ENCODE data around the gene BSPRY. TPM values are rescaled to one million over a fixed set of nuclear protein-coding genes. Genes with fewer than 3 reads are reported as not detected.

The BSPRY gene
- total and polyA plus RNA-seq, 2 of the 13 experiments (the other 11 are each of a cell fraction or from before 2014, with no cell fraction given), result 0.09 to 0.26 TPM

DNA sequence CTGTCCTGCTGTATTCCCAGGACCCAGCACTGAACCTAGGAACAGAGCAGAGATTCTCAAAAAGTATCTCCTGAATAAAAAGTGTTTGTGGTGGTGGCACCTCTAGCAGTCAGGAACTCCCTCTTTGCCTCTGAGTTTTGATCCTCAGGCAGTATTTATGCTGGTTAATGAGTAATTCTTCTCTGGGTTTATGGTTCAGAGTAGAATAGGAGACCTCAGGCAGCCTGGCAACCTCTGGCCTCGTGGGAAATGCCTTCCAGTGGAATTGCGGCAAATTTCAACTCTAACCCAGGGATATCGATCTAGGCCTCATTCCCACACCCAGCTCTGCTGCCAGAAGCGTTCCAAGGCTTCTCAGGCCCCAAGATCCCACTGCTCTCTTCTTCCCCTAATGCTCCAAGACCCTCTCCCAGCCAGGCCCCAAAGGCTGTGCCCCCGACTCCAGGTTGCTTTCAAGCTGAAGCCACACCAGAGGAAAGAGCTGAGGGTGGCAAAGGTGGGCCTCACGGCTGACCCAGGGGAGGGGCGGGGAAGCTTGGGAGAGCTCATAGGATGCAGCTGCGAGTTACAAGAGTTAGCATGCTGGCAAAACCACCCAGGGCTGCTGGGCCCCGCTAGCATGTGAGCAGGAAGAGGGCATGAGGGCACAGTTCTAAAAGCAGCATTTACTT, 38.4 kb downstream of the BSPRY start (continued):
- TF ChIP-seq FOSL1 (CRISPR knock-in tag; IDR thresholded peaks at IDR 0.05; ENCODE audit: borderline replicate concordance) (no peak), SRF (IDR thresholded peaks at IDR 0.05; ENCODE audit: low read depth, low read length) (no peak), ZNF224 (CRISPR knock-in tag; IDR thresholded peaks at IDR 0.05) (peak; percentile 78), MYPOP (CRISPR knock-in tag; IDR thresholded peaks at IDR 0.05) (peak; percentile 54; the same call in 1 of the 2 replicates), HNRNPL (IDR thresholded peaks at IDR 0.05; ENCODE audit: low read depth, low read length) (peak; percentile 89), MXD1 (CRISPR knock-in tag; IDR thresholded peaks at IDR 0.05) (no peak), ZNF451 (CRISPR knock-in tag; IDR thresholded peaks at IDR 0.05) (0 out of 2 replicates have a peak, but pooled peaks have one; percentile 25), FOXJ3 (CRISPR knock-in tag; IDR thresholded peaks at IDR 0.05; ENCODE audit: borderline replicate concordance) (peak; percentile 58; the same call in 1 of the 2 replicates), ZNF530 (CRISPR knock-in tag; IDR thresholded peaks at IDR 0.05; ENCODE audit: low read depth) (no peak), NKX3-1 (CRISPR knock-in tag; IDR thresholded peaks at IDR 0.05) (0 out of 2 replicates have a peak, but pooled peaks have one; percentile 57), ZNF775 (CRISPR knock-in tag; IDR thresholded peaks at IDR 0.05; ENCODE audit: borderline replicate concordance) (no peak), ERF (CRISPR knock-in tag; IDR thresholded peaks at IDR 0.05) (peak; percentile 32; the same call in 1 of the 2 replicates), ZNF550 (CRISPR knock-in tag; IDR thresholded peaks at IDR 0.05; ENCODE audit: borderline replicate concordance) (no peak), TSC22D2 (CRISPR knock-in tag; IDR thresholded peaks at IDR 0.05; ENCODE audit: borderline replicate concordance) (no peak), CREBL2 (CRISPR knock-in tag; IDR thresholded peaks at IDR 0.05; ENCODE audit: borderline replicate concordance) (no peak), TBX3 (IDR thresholded peaks at IDR 0.05; ENCODE audit: borderline replicate concordance) (no peak), NR2F1 (CRISPR knock-in tag; IDR thresholded peaks at IDR 0.05) (peak; percentile 79 to 92), DR1 (CRISPR knock-in tag; IDR thresholded peaks at IDR 0.05) (no peak)
- TF ChIP-seq, protein P1, sequence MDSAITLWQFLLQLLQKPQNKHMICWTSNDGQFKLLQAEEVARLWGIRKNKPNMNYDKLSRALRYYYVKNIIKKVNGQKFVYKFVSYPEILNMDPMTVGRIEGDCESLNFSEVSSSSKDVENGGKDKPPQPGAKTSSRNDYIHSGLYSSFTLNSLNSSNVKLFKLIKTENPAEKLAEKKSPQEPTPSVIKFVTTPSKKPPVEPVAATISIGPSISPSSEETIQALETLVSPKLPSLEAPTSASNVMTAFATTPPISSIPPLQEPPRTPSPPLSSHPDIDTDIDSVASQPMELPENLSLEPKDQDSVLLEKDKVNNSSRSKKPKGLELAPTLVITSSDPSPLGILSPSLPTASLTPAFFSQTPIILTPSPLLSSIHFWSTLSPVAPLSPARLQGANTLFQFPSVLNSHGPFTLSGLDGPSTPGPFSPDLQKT (CRISPR knock-in tag; IDR thresholded peaks at IDR 0.05; ENCODE audit: borderline replicate concordance), result no peak
- TF ChIP-seq, protein P2, sequence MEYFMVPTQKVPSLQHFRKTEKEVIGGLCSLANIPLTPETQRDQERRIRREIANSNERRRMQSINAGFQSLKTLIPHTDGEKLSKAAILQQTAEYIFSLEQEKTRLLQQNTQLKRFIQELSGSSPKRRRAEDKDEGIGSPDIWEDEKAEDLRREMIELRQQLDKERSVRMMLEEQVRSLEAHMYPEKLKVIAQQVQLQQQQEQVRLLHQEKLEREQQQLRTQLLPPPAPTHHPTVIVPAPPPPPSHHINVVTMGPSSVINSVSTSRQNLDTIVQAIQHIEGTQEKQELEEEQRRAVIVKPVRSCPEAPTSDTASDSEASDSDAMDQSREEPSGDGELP (IDR thresholded peaks at IDR 0.05; ENCODE audit: borderline replicate concordance, low read depth), result peak; percentile 37; the same call in 1 of the 2 replicates
- TF ChIP-seq, protein P3, sequence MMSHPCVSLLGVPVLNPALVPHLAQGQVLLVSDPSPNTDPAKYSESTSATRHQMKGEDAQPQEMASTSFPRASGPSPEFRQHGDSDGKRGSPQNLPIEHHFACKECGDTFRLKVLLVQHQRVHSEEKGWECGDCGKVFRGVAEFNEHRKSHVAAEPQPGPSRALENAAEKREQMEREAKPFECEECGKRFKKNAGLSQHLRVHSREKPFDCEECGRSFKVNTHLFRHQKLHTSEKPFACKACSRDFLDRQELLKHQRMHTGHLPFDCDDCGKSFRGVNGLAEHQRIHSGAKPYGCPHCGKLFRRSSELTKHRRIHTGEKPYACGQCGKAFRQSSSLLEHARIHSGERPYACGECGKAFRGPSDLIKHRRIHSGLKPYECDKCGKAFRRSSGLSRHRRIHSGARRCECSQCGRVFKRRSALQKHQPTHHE (CRISPR knock-in tag; IDR thresholded peaks at IDR 0.05; ENCODE audit: borderline replicate concordance), result no peak
